Fibroblast of peridontal ligament (primary cell): ENCODE data around the gene SLC26A3.

Experiments
- DNase-seq: peaks from one replicate; pipeline ENCODE4 v3.0.0-alpha.2; 2010; ENCODE audit errors: extremely low read depth

Gene SLC26A3

DNA sequence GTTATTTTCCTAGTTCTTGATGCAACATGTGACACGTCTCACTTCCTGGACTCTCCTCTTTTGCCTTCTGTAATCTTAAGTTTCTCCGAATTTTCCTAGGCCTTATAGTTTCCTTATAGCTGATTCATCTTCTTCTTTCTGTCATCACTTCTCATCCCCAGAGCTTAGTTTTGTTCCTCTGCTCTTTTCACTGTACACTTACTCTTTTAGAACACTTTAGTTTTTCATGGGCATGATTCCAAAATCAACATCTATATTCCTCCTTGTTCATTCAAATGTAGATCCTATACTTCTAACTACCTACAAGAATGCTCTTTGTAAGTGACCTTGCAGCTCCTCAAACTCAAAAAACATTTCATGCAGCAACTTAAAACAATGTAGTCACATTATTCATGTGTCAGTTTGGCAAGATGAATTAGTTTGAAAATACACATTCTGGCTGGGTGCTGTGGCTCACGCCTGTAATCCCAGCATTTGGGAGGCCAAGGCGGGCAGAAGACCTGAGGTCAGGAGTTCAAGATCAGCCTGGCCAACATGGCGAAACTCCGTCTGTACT lies 13.1 kb upstream of the SLC26A3 start:
- no peak for DNase-seq

GRCh38 chr7:107815254-107815882 lies 12.3 kb upstream of the SLC26A3 start:
- no peak for DNase-seq

DNA sequence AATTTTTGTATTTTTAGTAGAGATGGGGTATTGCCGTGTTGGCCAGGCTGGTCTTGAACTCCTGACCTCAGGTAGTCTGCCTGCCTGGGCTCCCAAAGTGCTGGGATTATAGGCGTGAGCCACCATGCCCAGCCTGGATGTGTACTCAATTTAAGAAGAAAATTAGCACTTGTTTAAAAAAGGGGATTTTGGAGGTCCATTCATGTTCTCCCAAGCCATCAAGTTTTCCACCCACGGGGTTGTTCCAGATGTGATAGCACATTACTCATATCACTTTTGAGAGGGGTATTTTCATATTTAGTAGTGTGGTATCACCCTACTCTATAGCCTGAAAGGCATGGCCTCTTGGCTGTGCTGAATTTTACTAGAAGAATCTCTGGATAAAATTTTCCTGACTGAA lies 10.5 kb upstream of the SLC26A3 start:
- DNase-seq, result no peak

DNA sequence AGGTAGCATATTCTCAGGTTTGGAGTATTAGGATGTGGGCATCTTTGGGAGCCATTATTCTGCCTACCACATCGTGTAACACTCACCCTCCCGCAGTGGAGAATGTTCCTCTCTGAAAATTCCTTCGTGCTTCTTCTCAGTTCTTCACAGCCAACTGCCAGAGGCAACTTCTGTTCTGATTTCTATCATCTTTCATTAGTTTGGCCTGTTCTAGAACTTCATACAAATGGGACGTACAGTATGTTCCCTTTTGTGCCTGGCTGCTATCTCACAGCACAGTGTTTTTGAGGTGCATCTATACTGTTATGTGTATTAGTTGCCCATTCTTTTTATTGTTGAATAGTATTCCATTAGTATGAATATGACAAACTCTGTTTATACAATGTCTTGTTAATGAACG lies 8.9 kb upstream of the SLC26A3 start:
- DNase-seq, result no peak

GRCh38 chr7:107810626-107811025 lies 7.6 kb upstream of the SLC26A3 start:
- DNase-seq, result no peak

GRCh38 chr7:107809179-107809578 lies 6.2 kb upstream of the SLC26A3 start:
- DNase-seq, result no peak

DNA sequence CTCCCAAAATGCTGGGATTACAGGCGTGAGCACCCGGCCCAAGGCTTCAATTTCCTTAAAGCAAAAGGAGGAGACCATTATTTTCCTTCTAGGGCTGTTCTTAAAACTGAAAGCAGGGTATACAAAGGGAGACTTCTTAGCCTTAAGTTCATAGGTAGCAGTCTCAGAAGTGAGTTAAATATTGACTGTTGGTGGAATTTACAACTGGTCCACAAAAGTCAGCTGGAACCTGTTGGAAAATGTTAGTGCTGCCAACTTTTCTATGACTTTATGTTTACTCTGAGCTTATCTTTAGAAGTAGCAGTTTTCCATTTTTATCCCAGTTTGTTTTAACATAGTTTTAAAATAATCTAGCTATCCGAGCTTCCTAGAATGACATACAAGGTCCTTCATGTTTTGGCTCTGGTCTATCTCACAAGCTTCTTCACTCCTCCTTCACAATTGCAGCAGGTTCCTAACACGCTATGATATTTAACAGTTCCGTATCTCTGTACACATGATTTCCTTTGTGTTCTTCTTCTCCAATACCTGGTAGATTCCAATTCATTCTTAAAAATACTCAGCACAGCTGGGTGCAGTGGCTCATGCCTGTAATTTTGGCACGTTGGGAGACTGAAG lies 3.3 kb downstream of the SLC26A3 start:
- DNase-seq, result no peak

GRCh38 chr7:107792364-107792763 lies 10.7 kb downstream of the SLC26A3 start:
- no peak for DNase-seq

DNA sequence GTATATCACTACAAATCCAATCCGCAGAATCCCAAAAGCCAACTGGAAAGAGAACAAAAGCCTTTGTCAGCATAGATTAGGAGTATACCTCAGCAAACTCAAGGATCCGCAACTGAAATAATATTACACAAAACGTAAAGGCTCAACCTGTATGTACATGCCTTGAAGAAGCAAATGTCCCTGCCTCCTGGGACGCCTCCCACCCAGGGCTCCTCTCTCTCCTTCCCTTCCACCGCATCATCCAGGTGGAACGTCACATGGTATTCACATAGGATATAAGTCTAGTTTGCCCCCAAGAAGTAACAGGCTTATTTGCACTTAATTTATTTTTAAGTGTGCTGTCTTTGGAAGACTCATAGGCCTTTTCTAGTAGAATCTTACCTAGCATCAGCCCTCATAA lies 13.4 kb downstream of the SLC26A3 start:
- DNase-seq, result no peak

- DNase-seq, result no peak
Observed at GRCh38 chr7:107788662-107789061, 14.4 kb downstream of the SLC26A3 start.

GRCh38 chr7:107788216-107788615 lies 14.8 kb downstream of the SLC26A3 start:
- no peak for DNase-seq

DNA sequence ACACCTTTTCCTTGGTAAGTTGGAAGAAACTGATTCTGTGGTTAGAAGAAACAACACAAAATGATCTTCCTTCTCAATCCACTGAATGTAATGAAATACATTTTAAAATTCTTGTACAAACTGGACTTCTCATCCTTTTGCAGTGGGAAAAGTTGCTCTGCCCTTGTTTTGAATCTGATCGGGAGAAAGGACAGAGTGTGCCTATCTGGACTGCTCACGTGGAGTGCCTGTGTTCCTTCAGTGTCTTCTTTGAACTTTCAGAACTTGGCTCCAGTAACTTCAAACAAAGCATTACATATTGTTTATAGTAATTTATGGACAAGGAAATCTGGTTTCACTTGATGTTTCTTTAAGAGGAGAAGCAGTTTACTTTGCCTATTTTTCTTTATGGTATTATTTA lies 17.1 kb downstream of the SLC26A3 start:
- no peak for DNase-seq

DNA sequence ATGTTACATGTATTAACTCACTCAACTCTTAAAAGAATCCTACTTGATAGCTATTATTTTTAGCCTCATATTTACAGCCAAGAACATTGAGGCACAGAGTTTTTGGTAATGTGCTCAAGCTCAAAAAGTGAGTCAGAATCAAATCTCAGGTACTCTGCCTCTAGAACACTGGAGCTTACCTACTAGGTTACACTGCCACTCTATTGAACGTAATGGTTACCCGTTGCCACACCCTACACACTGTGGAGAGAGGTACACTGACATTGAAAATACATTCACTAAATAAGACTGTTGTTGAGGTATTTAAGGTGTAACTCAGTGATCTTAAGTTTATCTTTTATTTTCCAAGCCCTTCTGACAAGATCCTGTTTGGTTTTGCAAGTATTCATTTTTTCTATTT lies 17.9 kb downstream of the SLC26A3 start:
- DNase-seq, result no peak

DNA sequence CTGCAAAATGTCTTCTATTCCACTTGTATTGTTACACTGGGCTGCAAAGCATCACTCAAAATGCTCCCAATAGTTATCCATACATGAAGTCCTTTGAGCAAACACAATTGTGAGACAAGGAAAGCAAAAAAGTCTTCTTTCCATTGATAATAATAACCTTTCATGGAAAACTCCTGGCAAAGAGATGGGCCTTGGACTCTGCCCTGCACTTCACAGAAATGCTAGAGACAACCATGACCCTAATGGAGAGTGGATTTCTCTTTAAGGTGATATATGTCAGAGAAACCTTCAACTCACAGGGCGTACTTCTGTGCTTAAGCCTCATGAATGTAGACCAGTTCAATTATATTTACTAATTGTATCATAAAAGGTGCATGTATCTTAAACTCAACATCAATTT lies 19.4 kb downstream of the SLC26A3 start:
- no peak for DNase-seq

DNA sequence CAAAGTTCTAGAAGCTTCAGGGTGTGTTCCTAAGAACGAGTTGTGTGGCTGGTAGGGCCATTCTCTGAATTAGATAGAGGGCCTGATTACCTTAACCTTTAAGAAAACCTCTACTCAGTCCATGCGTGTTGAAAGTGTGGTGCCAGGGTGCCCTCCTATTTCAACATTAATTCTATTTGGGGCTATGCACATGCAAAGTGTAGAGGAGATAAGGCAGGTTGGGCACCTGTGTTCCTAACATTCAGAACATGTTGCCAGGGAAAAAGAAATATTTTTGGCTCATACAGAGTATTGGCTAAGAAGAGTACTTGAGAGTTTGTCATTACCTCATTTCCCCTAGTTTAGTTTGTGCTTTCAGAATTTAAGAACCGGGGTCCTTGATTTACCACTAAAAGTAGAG lies 20.6 kb downstream of the SLC26A3 start:
- no peak for DNase-seq

DNA sequence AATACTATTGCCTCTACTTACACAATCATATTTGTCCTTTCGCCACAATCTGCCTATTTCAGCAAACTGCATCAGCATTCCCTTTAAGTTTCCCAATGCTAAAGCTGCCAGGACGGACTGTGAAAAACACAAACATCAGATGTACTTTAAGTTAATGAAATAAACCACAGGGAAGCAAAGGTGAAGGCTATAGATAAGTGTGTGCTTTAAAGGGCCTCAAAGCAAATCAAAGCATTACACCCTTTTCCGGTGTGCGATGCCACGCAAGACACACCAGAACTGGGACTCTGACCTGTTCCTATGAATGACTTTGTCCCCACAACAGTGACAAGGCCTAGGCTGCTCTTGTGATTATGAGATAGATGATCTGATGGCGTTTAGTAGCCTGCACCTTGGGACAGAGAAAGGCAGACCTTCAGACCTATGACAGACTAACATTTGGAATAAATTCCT lies 23.4 kb downstream of the SLC26A3 start:
- DNase-seq, result no peak

DNA sequence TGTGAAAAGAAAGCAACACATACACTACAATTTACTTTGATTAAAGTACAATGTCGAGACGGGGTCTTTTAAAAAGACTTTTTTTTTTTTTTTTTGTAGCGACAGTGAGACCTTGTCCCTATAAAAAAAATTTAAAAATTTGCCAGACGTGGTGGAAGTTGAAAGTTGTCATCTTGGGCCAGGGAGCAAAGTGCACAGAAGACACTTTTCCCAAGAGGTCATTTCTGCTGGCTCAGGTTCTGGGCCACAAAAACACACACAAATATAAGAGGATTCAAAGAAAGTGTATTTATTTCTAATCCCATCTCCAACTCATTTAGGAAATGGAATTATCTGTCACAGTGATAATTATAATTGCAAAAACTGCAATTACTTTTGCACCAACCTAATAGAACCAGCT lies 24.7 kb downstream of the SLC26A3 start:
- DNase-seq, result no peak

GRCh38 chr7:107777702-107778101 lies 25.3 kb downstream of the SLC26A3 start:
- DNase-seq, result no peak

DNA sequence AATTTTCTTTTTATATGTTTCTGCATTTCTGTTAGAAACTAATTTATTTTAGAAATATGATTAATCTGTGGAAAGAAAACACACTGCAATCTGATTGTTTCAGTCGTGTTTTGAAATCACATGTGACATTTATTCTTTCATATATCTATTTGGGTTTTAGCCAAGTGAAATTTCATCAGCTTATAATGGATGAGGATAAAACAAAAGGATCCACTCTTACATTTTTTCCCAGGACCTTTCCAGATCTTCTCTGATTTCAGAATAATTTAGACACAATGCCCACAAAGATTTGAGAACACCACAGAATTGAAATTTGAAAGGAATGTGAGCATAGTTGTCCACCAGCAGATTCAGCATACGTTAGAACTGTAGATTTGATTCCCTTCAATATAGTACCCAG lies 30.0 kb downstream of the SLC26A3 start:
- no peak for DNase-seq

GRCh38 chr7:107768263-107768662 lies 34.8 kb downstream of the SLC26A3 start:
- no peak for DNase-seq

DNA sequence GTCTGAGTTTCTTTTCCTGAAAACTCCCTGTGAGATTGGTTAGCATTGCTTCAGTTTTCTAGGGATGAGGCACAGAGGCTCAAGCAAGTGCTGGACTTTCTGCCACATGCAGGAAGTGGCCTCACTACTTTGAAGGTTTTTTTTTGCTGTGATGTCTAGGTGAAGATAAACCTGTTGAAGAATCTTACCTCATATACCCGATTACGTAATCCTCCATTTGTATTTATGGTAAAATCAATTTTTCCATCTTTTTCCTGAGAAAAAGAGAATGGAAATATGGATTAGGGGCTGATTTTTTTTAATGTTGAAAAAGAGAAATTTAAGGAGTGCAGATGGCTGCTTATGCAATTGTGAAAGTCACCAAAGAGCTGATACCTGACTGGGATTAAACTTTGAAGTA lies 35.6 kb downstream of the SLC26A3 start:
- DNase-seq, result no peak

- DNase-seq, result no peak
Observed at GRCh38 chr7:107758667-107759066, 44.4 kb downstream of the SLC26A3 start.

- DNase-seq, result no peak
Observed at GRCh38 chr7:107754642-107755041, 48.4 kb downstream of the SLC26A3 start.

DNA sequence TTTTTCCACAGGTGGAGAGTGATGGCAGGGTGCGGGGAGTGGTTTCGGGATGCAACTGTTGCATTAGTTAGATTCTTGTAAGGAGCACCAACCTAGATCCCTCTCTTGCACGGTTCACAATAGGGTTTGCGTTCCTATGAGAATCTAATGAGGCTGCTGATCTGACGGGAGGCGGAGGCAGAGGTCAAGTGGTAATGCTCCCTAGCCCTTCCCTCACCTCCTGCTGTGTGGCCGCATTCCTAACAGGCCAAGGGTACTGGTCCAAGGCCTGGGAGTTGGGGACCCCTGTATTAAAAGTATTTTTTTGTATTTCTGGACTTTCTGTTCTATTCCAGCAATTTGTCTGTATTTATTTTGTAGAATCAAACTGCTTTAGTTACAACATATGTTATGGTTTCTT lies 51.9 kb downstream of the SLC26A3 start:
- no peak for DNase-seq
